MM.1S (cell line): ENCODE data around the gene GP9.

Source experiments
- DNase-seq: peaks from one replicate; pipeline ENCODE4 v3.0.0-alpha.2; 2015
- H2AFZ ChIP-seq: fragments of 300-600 bp; sonication (generic); 2 replicates; pipeline ENCODE4 v1.6.0; 2016; ENCODE audit warnings: antibody characterized with exemption, low read length
- H3F3A ChIP-seq: fragments of 300-600 bp; sonication (generic); 2 replicates; pipeline ENCODE4 v1.6.1; 2016; ENCODE audit warnings: mild to moderate bottlenecking, antibody characterized with exemption, low read length, moderate library complexity, mixed read lengths; ENCODE audit not compliant: insufficient read depth
- H3K27ac ChIP-seq: fragments of 300-600 bp; sonication (generic); 2 replicates; pipeline ENCODE4 v1.5.1; 2016; ENCODE audit warnings: mild to moderate bottlenecking, low read length
- H3K27me3 ChIP-seq: fragments of 300-600 bp; sonication (generic); replicated peaks from 2 replicates; pipeline ENCODE4 v1.6.0; 2016; ENCODE audit warnings: low read length; ENCODE audit not compliant: insufficient read depth
- H3K36me3 ChIP-seq: fragments of 300-600 bp; sonication (generic); replicated peaks from 2 replicates; pipeline ENCODE4 v1.6.1; 2016; ENCODE audit warnings: mild to moderate bottlenecking, low read length, mixed read lengths; ENCODE audit not compliant: insufficient read depth
- H3K4me1 ChIP-seq: fragments of 300-600 bp; sonication (generic); 2 replicates; pipeline ENCODE4 v1.6.1; 2016; ENCODE audit warnings: low read length, mixed read lengths
- H3K4me2 ChIP-seq: fragments of 300-600 bp; sonication (generic); 2 replicates; pipeline ENCODE4 v1.6.0; 2016; ENCODE audit warnings: low read depth, low read length
- H3K4me3 ChIP-seq: fragments of 300-600 bp; sonication (generic); 2 replicates; pipeline ENCODE4 v1.5.1; 2016; ENCODE audit warnings: low read length, mixed read lengths
- H3K79me2 ChIP-seq: fragments of 300-600 bp; sonication (generic); 2 replicates; pipeline ENCODE4 v1.6.1; 2016; ENCODE audit warnings: mixed run types, low read length, mixed read lengths
- H3K9ac ChIP-seq: fragments of 300-600 bp; sonication (generic); 2 replicates; pipeline ENCODE4 v1.6.1; 2016; ENCODE audit warnings: low read length, mixed read lengths
- H3K9me2 ChIP-seq: fragments of 300-600 bp; sonication (generic); replicated peaks from 2 replicates; pipeline ENCODE4 v1.6.1; 2016; ENCODE audit warnings: mild to moderate bottlenecking, low read length, mixed read lengths; ENCODE audit not compliant: insufficient read depth
- H3K9me3 ChIP-seq: fragments of 300-600 bp; sonication (generic); replicated peaks from 2 replicates; pipeline ENCODE4 v1.6.1; 2016; ENCODE audit warnings: mild to moderate bottlenecking, low read length, mixed read lengths; ENCODE audit not compliant: insufficient read depth
- H4K20me1 ChIP-seq: fragments of 300-600 bp; sonication (generic); 2 replicates; pipeline ENCODE4 v1.6.1; 2016; ENCODE audit warnings: mild to moderate bottlenecking, low read length, moderate library complexity, mixed read lengths; ENCODE audit not compliant: insufficient read depth
- EZH2 ChIP-seq: fragments of 300-600 bp; sonication (generic); optimal IDR thresholded peaks from 2 replicates; pipeline ENCODE3; 2017; ENCODE audit warnings: low read depth, mild to moderate bottlenecking, antibody characterized with exemption, low read length, mixed read lengths
- EZH2phosphoT487 ChIP-seq: fragments of 300-600 bp; sonication (generic); IDR thresholded peaks from 2 replicates; pipeline ENCODE4 v1.6.1; 2018; ENCODE audit warnings: antibody characterized with exemption, low read length
- TF ChIP-seq, protein P1 (sequence below): fragments of 300-600 bp; sonication (generic); IDR thresholded peaks from 2 replicates; pipeline ENCODE4 v1.5.1; 2016; ENCODE audit warnings: antibody characterized with exemption, low read length, mixed read lengths

GP9 gene

DNA sequence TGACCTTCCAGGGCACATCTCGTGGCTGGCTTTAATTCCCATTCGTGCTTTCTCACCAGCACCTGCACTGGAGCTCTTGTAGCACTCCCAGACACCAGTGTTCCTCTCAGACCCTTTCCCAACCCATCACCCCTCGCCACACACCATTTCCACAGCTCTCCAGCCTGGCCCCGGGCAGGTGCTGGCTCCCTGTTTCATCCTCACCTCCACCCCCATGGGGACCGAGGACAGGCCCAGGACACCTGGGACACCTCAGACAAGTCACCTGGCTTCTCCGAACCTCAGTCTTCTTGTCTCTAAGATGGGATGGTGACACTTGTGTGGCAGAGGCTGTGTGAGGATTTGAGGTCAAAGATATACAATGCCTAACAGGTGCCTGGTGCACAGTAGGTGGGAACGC, 27.4 kb upstream of the GP9 start:
- no peaks in the 10 kb centered on the region for H3K9me2 ChIP-seq
- no peak overlapping the region for H2AFZ ChIP-seq
- H3K79me2 ChIP-seq = no peaks in the 10 kb centered on the region
- no peaks in the 10 kb centered on the region for H3K4me1 ChIP-seq
- H4K20me1 ChIP-seq = no peaks in the 10 kb centered on the region
- no peaks in the 10 kb centered on the region for H3K27me3 ChIP-seq
- no peak overlapping the region for H3K4me3 ChIP-seq
- H3K27ac ChIP-seq = no peak overlapping the region
- H3K4me2 ChIP-seq = no peak overlapping the region
- no peaks in the 10 kb centered on the region for H3F3A ChIP-seq
- H3K9ac ChIP-seq = no peak overlapping the region
- no peaks in the 10 kb centered on the region for H3K36me3 ChIP-seq
- TF ChIP-seq EZH2phosphoT487 (no peak), EZH2 (no peak)
- TF ChIP-seq, protein P1, sequence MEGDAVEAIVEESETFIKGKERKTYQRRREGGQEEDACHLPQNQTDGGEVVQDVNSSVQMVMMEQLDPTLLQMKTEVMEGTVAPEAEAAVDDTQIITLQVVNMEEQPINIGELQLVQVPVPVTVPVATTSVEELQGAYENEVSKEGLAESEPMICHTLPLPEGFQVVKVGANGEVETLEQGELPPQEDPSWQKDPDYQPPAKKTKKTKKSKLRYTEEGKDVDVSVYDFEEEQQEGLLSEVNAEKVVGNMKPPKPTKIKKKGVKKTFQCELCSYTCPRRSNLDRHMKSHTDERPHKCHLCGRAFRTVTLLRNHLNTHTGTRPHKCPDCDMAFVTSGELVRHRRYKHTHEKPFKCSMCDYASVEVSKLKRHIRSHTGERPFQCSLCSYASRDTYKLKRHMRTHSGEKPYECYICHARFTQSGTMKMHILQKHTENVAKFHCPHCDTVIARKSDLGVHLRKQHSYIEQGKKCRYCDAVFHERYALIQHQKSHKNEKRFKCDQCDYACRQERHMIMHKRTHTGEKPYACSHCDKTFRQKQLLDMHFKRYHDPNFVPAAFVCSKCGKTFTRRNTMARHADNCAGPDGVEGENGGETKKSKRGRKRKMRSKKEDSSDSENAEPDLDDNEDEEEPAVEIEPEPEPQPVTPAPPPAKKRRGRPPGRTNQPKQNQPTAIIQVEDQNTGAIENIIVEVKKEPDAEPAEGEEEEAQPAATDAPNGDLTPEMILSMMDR = no peak
- DNase-seq = no peak
- H3K9me3 ChIP-seq = no peaks in the 10 kb centered on the region

GRCh38 chr3:129033633-129034321, 26.8 kb upstream of the GP9 start:
- Histone ChIP-seq H3K9me2 (no peaks in the 10 kb centered on the region), H3K4me1 (no peaks in the 10 kb centered on the region), H3K9ac (no peak overlapping the region), H3F3A (no peaks in the 10 kb centered on the region), H3K9me3 (no peaks in the 10 kb centered on the region), H3K4me2 (no peak overlapping the region), H3K79me2 (no peaks in the 10 kb centered on the region), H3K4me3 (no peak overlapping the region), H2AFZ (no peak overlapping the region), H4K20me1 (no peaks in the 10 kb centered on the region), H3K27ac (no peak overlapping the region), H3K36me3 (no peaks in the 10 kb centered on the region), H3K27me3 (no peaks in the 10 kb centered on the region)
- no peak for DNase-seq
- TF ChIP-seq EZH2phosphoT487 (no peak), EZH2 (no peak)
- TF ChIP-seq, protein P1 = no peak

- TF ChIP-seq EZH2 (no peak), EZH2phosphoT487 (no peak)
- TF ChIP-seq, protein P1 = no peak
- H3K27me3 ChIP-seq = no peaks in the 10 kb centered on the region
- no peak overlapping the region for H3K27ac ChIP-seq
- no peaks in the 10 kb centered on the region for H3K36me3 ChIP-seq
- no peaks in the 10 kb centered on the region for H3F3A ChIP-seq
- H3K4me3 ChIP-seq = no peak overlapping the region
- H2AFZ ChIP-seq = no peak overlapping the region
- H4K20me1 ChIP-seq = no peaks in the 10 kb centered on the region
- H3K4me2 ChIP-seq = no peak overlapping the region
- no peaks in the 10 kb centered on the region for H3K4me1 ChIP-seq
- no peak for DNase-seq
- no peaks in the 10 kb centered on the region for H3K79me2 ChIP-seq
- H3K9me3 ChIP-seq = no peaks in the 10 kb centered on the region
- no peak overlapping the region for H3K9ac ChIP-seq
- H3K9me2 ChIP-seq = no peaks in the 10 kb centered on the region
Measured at GRCh38 chr3:129034642-129035041, 25.9 kb upstream of the GP9 start.
